NCI-H345 (cell line): Measurements from ENCODE around the gene ADH1C.
"Not testable (repeated sequence)": the region's sequence is repeated elsewhere in the genome, so short reads cannot be mapped to it uniquely, and the experiment has no call there.

Source experiments
- DNase-seq: peaks from one replicate; lab custom pipeline; 2025; lab: John Stamatoyannopoulos, UW

The ADH1C gene

GRCh38 chr4:99352602-99353537, at the start of gene ADH1C:
ADH1C (minus strand) TSS chr4:99352746; CDS start chr4:99352675, 71 bp downstream.
- no peak for DNase-seq

- no peak for DNase-seq
Observed at GRCh38 chr4:99400831-99401230, 48.3 kb upstream of the ADH1C start.

GRCh38 chr4:99399017-99399416, 46.5 kb upstream of the ADH1C start:
- no peak for DNase-seq

GRCh38 chr4:99395595-99396364, 43.2 kb upstream of the ADH1C start:
- DNase-seq, result no peak

GRCh38 chr4:99394896-99395295, 42.4 kb upstream of the ADH1C start:
- no peak for DNase-seq

GRCh38 chr4:99390055-99390454, 37.5 kb upstream of the ADH1C start:
- DNase-seq, result no peak

GRCh38 chr4:99389606-99390005, 37.1 kb upstream of the ADH1C start:
- no peak for DNase-seq

GRCh38 chr4:99383833-99384392, 31.4 kb upstream of the ADH1C start:
- DNase-seq, result no peak

- DNase-seq, result no peak
Observed at GRCh38 chr4:99383399-99383798, 30.9 kb upstream of the ADH1C start.

GRCh38 chr4:99382745-99383360, 30.3 kb upstream of the ADH1C start:
- no peak for DNase-seq

GRCh38 chr4:99381588-99382175, 29.1 kb upstream of the ADH1C start:
- no peak for DNase-seq

GRCh38 chr4:99379571-99379970, 27.0 kb upstream of the ADH1C start:
- DNase-seq, result no peak

GRCh38 chr4:99378876-99379275, 26.3 kb upstream of the ADH1C start:
- no peak for DNase-seq

GRCh38 chr4:99377341-99377740, 24.8 kb upstream of the ADH1C start:
- not testable (repeated sequence) for DNase-seq

GRCh38 chr4:99372464-99372863, 19.9 kb upstream of the ADH1C start:
- DNase-seq, result not testable (repeated sequence)

GRCh38 chr4:99367817-99368216, 15.3 kb upstream of the ADH1C start:
- not testable (repeated sequence) for DNase-seq

GRCh38 chr4:99366491-99366890, 13.9 kb upstream of the ADH1C start:
- DNase-seq, result no peak

GRCh38 chr4:99362768-99363167, 10.2 kb upstream of the ADH1C start:
- no peak for DNase-seq

GRCh38 chr4:99361899-99362275, 9.3 kb upstream of the ADH1C start:
- no peak for DNase-seq

GRCh38 chr4:99361268-99361898, 8.8 kb upstream of the ADH1C start:
- no peak for DNase-seq

GRCh38 chr4:99359480-99360204, 7.1 kb upstream of the ADH1C start:
- DNase-seq, result no peak
